ENCODE data around the gene CYSRT1.
"Not testable (repeated sequence)": the region's sequence is repeated elsewhere in the genome, so short reads cannot be mapped to it uniquely, and the experiment has no call there.

CYSRT1 gene

GRCh38 chr9:137239541-137240200 is 14.7 kb downstream of the CYSRT1 start:
- not testable (repeated sequence) for DNase-seq

GRCh38 chr9:137240318-137240840 is 15.4 kb downstream of the CYSRT1 start:
- DNase-seq, result peak; percentile 95

- DNase-seq, result peak; percentile 96
Observed at GRCh38 chr9:137240841-137241489, 16.0 kb downstream of the CYSRT1 start, which contains the start of gene TUBB4B. Gene TUBB4B, plus strand, starts transcription at chr9:137241287. Its CDS starts 74 bp downstream, at chr9:137241361.

GRCh38 chr9:137241490-137242268 is 16.7 kb downstream of the CYSRT1 start:
- peak; percentile 85 for DNase-seq

- DNase-seq, result no peak
Observed at GRCh38 chr9:137242269-137243203, 17.6 kb downstream of the CYSRT1 start.

GRCh38 chr9:137243266-137243625 is 18.3 kb downstream of the CYSRT1 start:
- DNase-seq, result not testable (repeated sequence)

GRCh38 chr9:137243626-137244485 is 18.9 kb downstream of the CYSRT1 start:
- DNase-seq, result no peak

- DNase-seq, result no peak
Observed at GRCh38 chr9:137244486-137245449, 19.8 kb downstream of the CYSRT1 start.

- no peak for DNase-seq
Observed at GRCh38 chr9:137245450-137246421, 20.8 kb downstream of the CYSRT1 start.

GRCh38 chr9:137247135-137247915 is 22.4 kb downstream of the CYSRT1 start:
- DNase-seq, result no peak

GRCh38 chr9:137247916-137248175 is 22.9 kb downstream of the CYSRT1 start:
- no peak for DNase-seq

GRCh38 chr9:137250329-137251193 is 25.6 kb downstream of the CYSRT1 start:
- no peak for DNase-seq

GRCh38 chr9:137251194-137251461 is 26.2 kb downstream of the CYSRT1 start, which contains the start of gene STPG3:
Gene STPG3, plus strand, starts transcription at chr9:137251286. Its CDS starts 1 bp downstream, at chr9:137251287.
- DNase-seq, result no peak

GRCh38 chr9:137251490-137252268 is 26.7 kb downstream of the CYSRT1 start:
- no peak for DNase-seq

GRCh38 chr9:137252555-137253506 is 27.9 kb downstream of the CYSRT1 start:
- DNase-seq, result no peak

Data from activated CD8-positive, alpha-beta memory T cell treated with anti-CD3 and anti-CD28 coated beads for 24 hours (primary cell).